NCI-H1417 (cell line): Measurements from ENCODE around the gene GPR152.

ENCODE experiments used
- DNase-seq, 3 experiments: peaks; one replicate each; lab custom pipeline; 2025; lab: John Stamatoyannopoulos, UW

Gene GPR152, protein sequence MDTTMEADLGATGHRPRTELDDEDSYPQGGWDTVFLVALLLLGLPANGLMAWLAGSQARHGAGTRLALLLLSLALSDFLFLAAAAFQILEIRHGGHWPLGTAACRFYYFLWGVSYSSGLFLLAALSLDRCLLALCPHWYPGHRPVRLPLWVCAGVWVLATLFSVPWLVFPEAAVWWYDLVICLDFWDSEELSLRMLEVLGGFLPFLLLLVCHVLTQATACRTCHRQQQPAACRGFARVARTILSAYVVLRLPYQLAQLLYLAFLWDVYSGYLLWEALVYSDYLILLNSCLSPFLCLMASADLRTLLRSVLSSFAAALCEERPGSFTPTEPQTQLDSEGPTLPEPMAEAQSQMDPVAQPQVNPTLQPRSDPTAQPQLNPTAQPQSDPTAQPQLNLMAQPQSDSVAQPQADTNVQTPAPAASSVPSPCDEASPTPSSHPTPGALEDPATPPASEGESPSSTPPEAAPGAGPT

DNA sequence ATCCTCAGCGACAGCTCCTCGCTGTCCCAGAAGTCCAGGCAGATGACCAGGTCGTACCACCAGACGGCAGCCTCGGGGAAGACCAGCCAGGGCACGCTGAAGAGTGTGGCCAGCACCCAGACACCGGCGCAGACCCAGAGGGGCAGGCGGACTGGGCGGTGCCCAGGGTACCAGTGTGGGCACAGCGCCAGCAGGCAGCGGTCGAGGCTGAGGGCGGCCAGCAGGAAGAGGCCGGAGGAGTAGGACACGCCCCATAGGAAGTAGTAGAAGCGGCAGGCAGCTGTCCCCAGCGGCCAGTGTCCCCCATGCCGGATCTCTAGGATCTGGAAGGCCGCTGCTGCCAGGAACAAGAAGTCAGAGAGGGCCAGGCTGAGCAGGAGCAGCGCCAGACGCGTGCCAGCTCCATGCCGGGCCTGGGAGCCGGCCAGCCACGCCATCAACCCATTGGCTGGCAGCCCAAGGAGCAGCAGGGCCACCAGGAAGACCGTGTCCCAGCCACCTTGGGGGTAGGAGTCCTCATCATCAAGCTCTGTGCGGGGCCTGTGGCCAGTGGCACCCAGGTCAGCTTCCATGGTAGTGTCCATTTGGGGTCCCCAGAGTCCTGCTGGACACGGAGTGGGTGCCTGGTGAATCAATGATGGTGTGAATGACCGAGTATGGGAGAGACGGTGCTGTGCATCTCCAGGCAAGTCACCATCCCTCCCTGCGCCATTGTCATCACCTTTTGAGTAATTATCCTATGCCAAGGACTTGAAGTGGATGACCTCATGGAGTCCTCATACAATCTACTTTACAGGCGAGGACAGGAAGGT is at the start of gene GPR152:
Gene GPR152 (minus strand): TSS at position 589 of the 812 bp plus-strand sequence. CDS start 5 bp downstream, at position 584.
- no peak for DNase-seq

DNA sequence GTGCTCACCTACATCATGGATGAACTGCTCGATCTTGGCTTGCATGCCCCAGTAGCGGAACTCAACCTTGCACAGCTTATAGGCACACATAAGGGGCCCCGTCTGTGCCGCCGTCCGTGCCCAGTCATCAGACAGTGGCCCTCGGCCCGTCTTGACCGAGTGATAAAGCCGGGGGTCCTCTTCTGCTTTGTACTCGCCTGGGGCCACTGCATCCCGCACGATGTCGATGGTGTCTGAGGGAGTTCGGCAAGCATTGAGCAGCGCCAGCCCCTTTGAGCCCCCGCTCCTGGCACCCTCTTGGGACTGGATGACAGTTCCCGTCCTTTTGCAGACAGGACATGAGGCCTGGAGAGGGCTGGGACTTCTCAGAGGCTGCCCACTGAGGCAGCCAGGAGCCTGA is 49.3 kb upstream of the GPR152 start:
- DNase-seq = no peak

DNA sequence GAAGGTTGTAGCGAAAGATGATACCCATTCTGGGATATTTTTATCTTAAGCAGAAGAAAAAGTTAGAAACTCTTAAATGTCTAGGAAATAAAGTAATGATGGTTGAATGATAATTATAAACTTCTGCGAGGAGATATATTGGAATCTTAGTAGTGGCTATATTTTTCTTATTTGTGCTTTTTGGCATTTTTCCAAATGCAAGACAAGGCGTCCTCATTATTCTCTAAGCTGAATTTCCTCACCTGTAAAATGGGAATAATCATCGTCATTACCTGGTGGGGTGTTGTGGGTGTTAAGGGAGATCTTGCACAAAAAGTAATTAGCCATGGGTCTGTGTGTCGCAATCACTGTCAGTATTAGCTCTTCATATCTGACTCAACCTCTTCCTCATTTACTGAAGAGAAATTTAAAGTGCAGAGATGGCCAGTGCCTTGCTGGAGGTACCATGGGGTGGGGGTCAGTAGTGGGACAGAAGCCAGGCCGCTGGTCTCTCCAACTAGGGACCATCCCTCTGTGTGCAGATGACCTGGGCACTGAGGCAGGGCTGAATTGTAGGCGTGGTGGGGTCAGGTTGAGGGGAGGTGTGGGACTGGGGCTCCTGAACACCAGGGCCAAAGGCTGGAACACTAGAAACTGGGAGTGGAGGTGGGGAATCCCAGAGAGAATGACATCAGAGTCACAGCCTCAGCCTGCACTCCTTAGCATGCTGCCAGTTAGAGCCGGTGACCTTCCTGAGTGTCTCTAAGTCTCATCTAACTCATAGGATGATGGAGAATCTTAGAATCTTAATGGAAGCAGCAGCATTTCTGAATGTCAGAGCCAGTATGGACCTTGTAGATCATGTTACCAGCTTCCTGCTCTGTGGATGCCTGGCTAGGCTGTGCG is 48.5 kb upstream of the GPR152 start:
- no peak for DNase-seq

DNA sequence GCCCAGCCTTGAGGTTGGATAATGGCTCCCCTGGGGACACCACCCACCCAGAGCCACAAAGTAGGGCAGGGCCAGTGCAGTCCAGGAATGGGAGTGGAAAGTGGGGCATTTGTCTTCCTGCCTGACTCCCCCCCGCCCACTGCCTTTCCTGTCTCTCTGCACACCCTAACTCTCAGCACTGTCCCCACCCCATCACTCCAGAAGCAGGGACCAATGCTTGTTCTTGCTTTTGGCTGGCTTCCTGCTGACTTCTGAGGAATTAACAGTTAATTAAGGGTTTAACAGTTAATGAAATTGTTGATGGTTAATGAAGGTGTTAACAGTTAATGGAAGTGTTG is 47.9 kb upstream of the GPR152 start:
- peak in 1 of 3 experiments; percentile 21 for DNase-seq

DNA sequence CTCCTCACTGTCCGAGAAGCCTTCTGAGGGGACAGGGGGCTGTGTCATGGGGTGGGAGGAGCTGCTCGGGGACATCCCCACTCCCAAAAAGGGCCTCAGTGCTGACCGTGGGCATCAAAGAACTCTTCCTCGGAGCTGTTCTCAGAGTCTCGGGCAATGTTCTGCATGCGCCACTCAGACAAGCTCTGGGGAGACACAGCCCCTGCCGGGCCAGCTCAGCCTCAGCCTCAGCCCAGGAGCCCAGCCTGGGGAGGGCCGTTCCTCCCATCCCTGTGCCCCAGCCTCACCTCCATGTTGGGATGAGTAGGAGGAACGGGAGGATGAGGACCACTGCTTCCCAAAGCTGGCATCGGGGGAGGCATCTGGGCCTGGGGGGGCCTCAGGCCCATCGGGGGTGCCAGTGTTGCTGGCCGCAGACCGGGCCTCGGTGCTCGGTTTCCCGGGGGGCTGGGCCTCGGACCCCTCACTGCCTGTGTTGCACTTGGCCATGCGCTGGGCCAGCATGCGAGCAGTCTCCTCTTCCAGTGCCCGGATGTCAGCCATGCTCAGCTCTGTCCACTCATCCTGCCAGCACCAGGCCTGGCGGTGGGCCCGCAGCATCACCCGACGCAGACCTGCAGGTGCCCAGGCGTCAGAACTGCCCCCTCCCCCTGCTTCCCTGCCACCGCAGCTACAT is 47.4 kb upstream of the GPR152 start:
- no peak for DNase-seq

DNA sequence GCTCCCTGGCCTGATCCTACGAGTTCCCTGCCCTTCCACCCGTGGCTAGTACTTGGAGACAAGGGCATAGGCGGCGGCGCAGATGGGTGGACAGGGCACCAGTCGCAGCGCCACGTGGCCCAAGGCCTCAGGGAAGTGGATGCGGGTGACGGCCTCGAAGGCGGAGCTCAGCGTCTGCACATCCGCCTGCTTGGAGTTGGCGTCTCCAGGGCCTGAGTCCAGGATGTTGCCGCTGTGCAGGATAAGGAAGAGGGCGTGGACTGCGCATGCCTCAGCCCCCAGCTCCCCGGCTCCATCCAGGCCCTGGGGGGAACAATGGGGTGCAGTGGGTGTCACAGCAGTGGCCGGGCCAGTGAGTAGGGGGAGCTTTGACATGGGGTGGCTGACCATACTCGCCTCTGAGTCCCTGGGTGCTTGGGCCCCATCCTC is 46.0 kb upstream of the GPR152 start:
- no peak for DNase-seq

DNA sequence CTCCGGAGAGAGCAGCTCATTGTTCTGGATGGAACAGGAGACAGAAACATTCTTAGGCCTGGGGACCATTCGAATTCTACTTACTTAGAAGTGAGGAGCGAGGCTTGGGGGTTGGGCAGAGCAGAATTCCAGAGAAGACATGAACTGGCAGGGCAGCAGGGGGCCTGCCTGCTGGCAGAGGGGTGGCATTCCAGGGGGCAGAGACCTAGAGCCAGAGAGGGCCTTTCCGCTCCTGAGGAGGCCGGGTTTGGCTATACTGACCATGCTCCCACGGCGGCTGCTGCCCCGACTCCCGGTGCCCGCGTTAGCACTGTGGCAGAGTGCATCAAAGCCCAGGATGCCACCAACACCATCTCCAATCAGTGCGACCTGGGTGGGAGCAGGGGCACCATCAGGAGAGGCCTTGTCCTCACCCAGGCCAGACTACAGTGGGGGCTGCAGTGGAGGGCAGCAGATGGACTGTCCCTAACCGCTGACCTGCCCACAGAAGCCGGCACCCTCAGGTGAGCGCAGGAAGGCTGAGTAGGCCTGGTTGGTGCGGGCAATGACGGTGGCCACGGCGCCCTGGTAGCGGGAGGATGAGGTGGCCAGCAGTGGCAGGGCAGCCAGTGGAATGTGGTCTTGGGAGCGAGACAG is 45.2 kb upstream of the GPR152 start:
- no peak for DNase-seq

DNA sequence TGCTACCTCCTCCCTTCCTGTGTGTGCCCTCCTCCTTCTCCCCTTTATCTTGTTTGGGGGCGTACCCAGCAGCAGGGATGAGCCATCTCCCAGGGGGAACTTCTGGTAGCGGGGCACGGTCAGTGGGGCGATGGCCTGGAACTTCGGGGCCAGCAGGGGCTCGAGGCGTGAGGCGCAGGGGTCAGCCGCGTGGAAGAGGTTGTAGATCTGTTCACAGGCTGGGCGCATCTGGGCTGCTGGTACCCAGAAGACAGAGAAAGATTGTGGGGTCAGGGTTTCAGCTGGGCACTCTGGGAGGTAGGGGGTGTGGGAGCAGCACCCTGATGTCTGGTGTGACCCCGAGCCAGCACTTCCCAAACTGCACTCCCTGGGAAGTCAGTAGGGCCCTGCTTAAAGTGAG is 43.6 kb upstream of the GPR152 start:
- DNase-seq = no peak

DNA sequence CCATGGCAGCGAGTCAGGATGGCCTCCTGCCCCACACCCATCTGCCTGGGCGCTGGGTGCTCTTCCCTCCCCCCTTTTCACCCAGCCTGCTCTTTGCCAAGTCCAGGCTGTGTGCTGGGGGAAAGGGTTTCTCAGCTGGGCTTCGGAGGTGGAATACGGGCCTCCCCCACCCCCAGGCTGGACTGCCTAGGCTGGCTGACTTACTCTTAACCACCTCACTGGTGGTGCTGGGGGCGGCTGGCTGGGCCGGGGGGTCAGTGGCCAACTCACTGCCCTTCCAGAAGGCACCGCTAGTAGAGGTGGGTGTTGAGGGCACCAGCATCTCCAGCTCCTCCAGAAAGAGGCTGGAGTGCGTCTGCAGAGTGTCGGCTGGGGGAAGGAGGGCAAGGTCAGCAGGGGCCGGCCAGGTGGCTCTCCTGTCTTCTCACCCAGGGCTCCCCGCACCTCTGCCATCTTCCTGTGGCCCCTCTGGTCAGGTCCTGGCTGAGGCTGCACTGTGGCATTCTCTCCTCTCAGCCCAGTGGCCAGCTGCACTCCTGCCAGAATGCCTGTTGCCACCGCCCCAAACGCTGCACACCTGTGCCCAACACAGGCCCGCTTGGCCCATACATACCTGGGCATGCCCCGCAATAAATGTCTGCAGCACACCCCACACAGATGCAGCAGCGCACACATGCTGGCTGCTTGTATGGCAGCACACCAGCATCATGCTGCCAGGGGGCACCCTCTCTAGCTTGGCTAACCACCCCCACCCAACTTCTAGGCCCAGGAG is 42.9 kb upstream of the GPR152 start:
- DNase-seq = no peak

DNA sequence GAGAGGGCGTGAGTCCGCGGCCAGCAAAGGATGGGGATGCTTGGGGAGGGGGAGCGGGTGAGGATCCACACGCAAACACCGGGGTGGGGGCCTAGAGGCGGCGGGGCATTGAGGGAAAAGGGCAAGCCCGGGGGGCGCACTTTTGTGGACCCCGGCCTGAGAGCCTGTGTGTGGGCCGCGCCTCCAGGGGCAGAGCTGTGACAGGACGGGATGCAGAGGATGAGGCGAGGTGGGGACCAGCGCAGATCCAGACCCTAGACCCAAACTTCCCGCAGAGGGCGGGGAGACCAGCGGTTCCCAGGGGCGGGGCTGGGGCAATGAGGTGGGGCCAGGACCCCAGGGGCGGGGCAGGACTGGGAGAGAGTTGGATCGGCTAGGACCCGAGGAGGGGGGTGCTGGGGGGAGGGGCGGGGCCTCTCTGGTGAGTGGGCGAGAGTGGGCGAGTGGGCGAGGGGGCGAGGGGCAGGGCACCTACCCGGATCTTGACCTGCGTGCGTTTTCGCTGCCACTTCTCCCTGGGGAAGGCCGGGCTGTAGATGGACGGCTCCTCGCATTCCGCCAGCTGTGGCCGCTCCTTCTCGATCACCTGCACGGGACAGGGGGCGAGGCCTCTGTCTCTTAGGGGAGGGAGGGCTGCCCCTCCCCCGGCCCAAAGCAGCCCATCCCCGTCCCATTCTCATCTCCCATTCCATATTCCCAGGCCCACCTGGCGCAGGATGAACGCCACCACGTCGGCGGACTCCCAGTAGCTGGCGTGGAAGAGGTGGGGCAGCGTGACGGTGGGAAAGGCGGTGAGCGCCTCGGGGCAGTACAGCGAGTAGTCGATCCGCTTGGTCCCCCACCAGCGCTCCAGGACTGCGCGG is 42.1 kb upstream of the GPR152 start:
- DNase-seq = no peak

DNA sequence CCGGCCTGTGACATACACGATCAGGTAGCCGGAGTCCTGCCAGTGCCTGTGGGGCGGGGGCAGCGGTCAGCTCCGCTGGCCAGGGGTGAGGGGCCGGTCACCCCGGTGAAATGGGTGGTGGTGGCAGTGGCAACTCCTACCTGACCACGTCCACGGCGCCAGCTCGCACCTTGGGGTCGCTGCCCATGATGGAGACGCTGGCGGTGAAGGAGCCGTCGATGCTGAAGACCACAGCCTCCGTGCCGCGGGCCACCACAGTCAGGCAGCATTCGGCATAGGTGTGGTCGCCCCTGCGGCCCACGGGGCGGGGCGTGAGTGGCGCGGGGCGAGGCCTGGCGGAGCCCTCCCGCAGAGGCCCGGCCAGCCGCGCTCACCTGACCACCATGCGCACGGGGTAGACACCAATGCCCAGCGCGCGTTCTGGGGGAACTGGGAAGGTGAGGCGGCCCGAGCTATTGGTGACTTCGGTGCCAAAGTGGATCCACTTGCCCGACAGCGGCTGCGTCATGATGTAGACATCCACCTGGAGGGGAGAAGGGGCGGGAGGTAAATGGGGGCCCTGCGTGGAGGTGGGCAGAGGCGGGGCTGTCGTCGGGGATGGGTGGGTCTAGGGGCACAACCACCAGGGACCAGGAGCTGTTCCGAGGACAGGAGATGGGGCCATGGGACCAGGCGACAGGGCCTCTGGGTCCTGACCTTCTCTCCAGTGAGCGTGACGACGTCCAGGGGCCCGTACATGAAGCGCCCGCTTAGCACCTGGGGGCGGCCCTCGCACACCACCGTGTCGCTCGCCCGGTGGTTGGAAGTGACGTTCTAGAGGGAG is 41.2 kb upstream of the GPR152 start:
- DNase-seq = no peak

DNA sequence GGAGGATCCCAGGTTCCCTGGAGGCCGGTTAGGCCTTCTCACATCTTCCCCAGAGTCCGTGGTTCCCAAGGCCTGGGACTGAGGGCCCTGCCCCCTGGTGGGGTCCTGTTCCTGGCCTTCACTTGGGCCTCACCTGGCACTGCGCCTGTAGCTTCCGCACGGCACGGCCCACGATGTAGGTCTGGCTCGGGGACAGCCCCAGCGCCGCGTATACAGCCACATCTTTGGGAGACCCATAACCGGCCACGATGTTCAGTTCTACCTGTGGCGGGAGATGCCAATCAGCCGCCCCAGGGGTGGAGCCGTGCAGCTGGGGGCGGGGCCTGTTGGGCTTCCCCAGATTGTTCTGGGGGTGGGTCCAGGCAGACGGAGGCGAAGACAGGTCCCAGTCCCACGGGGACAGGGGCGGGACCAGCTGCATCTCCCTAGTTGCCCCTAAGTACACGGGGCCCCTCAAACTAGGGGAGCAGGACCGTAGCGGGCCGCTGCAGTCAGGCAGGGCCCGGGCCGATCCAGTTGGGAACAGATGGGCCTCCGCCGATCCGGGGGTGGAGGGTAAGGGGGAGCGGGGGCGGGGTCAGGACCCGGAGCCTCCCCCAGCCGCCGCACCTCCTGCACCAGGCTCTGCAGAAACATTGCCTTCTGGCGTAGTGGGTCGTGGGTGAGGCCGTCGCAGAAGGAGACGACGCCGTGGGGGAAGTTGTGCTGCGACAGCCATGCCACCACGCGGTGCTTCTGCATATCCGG is 40.4 kb upstream of the GPR152 start:
- DNase-seq = no peak

DNA sequence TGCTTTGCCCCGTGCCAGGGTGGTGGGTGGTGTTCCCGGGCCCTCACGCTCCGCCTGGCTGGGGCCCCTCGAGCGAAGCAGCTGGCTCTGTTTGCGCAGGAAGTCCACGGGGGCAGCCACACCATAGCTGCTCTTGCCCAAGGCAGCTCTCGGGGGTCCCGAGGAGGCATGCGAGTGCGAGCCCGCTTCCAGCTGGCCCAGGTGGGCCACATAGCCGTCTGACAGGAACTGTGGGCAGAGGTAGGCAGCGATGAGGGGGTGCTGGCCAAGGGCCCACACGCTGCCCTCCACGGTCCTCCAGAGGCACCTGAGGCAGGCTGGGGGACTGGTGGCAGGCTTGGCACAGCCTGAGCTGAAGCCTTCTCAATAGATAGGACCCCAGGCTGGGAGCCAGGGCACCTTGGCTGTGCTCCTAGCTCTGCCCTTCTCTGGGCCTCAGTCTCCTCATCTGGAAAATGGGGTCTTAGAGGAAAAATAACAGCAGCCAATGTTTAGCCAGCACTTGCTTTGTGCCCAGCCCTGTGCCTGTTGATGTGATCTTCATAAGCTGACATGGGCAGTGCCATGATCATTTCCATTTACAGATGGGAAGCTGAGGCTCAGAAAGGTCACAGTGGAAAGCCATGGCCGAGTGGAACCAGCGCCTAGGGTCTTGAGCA is 39.7 kb upstream of the GPR152 start:
- DNase-seq = no peak

DNA sequence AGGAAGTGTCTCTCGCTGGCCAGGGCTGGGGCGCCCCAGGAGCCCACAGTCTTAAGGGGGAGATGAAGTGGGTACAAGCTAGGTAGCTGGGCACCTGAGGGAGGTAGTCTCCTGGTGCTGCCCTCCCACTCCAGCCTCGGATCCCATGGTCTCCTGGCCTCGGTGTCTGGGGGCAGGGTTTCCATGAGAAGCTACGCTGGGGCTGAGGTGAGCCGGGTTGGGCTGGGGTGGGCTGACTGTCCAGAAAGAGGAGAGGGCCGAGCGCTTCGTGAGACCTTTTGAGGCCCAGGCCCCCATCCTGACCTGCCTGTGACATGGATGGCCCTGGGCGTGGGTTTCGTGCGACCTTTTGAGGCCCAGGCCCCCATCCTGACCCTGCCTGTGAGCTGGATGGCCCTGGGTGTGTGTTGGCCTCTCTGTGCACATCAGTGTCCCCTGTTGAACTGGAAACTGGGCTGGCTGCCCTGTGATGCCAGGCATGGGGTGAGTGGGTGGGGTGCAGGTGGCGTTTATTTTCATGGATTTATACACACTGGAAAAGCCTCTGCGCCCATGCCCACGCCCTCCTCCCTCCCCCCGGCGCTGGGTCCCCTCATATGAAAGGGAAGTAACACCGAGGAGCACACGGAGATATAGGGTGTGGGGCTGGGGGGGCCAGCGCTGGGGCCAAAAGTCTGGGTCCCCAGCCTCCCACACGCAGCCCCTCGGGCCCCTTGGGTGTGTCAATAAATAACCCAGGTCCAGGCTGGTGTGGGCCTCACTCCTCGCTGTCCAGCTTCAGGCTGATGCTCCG is 38.9 kb upstream of the GPR152 start:
- DNase-seq = no peak

DNA sequence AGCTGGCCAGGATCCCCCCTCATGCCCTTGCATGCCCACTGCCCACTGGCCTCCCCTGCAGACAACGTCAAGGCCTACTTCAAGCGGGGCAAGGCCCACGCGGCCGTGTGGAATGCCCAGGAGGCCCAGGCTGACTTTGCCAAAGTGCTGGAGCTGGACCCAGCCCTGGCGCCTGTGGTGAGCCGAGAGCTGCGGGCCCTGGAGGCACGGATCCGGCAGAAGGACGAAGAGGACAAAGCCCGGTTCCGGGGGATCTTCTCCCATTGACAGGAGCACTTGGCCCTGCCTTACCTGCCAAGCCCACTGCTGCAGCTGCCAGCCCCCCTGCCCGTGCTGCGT is 38.2 kb upstream of the GPR152 start:
- no peak for DNase-seq

DNA sequence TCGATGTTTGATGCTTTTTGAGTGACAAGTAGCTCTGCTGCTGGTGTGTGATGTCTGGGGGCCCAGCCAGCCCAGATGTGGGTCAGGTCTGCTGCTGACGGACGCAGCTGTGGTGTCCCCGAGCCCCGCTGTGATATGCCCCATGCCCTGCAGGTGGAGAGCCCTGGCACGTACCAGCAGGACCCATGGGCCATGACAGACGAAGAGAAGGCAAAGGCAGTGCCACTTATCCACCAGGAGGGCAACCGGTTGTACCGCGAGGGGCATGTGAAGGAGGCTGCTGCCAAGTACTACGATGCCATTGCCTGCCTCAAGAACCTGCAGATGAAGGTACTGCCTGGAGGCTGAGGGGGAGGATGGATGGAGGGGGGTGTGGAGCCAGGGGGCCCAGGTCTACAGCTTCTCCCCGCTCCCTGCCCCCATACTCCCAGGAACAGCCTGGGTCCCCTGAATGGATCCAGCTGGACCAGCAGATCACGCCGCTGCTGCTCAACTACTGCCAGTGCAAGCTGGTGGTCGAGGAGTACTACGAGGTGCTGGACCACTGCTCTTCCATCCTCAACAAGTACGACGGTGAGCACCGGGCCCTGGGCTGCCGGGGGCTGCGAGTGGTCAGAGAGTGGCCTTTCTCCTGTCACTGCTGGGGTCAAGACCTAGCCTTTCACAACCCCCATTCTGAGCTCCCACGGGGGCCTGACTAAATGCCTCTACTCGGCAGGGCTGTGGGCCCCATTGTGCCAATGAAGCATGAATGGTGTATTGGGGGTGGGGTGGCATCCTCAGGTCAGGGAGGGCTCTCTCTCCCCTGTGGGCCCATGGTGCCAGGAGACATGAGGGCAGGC is 37.6 kb upstream of the GPR152 start:
- DNase-seq = no peak
